ENCODE results near the gene ATP6AP1. TPM values are rescaled to one million over a fixed set of nuclear protein-coding genes. Genes with fewer than 3 reads are reported as not detected.
"Not testable (repeated sequence)": the region's sequence is repeated elsewhere in the genome, so short reads cannot be mapped to it uniquely, and the experiment has no call there.

ATP6AP1 gene, protein sequence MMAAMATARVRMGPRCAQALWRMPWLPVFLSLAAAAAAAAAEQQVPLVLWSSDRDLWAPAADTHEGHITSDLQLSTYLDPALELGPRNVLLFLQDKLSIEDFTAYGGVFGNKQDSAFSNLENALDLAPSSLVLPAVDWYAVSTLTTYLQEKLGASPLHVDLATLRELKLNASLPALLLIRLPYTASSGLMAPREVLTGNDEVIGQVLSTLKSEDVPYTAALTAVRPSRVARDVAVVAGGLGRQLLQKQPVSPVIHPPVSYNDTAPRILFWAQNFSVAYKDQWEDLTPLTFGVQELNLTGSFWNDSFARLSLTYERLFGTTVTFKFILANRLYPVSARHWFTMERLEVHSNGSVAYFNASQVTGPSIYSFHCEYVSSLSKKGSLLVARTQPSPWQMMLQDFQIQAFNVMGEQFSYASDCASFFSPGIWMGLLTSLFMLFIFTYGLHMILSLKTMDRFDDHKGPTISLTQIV
- polyA plus RNA-seq (2013, experiment 1 of 2; ENCODE audit: insufficient read length): 89.8 TPM
- 88.6 TPM for polyA plus RNA-seq (2013, experiment 2 of 2; ENCODE audit: insufficient read length)

GRCh38 chrX:154428176-154429171, at the start of gene ATP6AP1:
Gene ATP6AP1, plus strand, starts transcription at chrX:154428677. Its CDS starts 16 bp downstream, at chrX:154428693.
- peak; percentile 96 for DNase-seq

DNA sequence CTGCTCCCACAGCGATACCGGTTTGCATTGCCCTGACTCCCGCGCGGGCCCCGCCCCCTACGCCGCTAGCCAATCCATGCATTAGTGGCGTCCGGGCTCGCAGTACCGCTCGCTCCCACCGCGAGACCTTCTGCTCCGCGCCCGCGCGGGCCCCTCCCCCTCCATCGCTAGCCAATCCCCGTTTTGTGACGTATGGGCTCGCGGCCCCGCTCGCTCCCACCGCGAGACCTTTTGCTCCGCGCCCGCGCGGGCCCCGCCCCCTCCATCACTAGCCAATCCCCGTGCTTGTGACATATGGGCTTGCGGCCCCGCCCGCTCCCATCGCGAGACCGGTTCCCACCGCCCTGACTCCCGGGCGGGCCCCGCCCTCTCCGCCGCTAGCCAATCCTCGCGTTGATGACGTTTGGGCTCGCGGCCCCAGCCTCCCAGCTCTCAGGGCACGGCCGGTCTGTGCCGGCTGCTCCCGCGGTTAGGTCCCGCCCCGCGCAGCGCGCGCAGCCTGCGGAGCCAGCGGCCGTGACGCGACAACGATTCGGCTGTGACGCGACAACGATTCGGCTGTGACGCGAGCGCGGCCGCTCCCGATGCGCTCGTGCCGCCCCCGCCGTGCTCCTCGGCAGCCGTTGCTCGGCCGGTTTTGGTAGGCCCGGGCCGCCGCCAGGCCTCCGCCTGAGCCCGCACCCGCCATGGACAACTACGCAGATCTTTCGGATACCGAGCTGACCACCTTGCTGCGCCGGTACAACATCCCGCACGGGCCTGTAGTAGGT, 49.5 kb upstream of the ATP6AP1 start, which contains the start of gene EMD:
TSS of gene EMD (plus strand) at position 497 of the 770 bp plus-strand sequence. CDS start at position 687, 190 bp downstream.
- DNase-seq: peak; percentile 98

DNA sequence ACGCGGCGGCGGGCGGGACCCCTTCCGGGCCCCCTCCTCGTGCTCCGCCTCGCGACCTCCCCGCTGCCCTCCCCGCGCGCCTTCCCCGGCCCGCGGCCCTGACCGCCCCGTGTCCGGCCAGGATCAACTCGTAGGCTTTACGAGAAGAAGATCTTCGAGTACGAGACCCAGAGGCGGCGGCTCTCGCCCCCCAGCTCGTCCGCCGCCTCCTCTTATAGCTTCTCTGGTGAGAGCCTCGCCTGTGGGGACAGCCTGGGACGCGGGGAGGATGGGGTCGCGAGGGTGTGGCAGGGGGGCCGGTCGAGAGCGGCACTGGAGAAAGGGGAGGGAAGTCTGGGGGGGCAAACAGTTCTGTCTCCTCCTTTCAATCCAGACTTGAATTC, 48.9 kb upstream of the ATP6AP1 start:
- no peak for DNase-seq

DNA sequence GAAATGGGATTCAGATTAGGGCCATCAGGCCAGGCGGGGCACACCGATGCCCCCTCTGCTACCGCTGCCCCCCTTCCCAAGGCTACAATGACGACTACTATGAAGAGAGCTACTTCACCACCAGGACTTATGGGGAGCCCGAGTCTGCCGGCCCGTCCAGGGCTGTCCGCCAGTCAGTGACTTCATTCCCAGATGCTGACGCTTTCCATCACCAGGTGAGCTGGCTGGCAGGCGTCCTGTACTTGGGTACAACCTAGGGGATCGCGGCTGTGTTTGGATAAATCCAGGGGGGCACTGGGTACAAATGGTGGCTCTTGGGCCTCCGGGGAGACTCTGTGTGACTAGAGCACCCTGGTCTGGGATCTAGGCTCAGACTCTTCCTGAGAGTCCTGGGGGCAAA, 48.3 kb upstream of the ATP6AP1 start:
- DNase-seq: no peak

DNA sequence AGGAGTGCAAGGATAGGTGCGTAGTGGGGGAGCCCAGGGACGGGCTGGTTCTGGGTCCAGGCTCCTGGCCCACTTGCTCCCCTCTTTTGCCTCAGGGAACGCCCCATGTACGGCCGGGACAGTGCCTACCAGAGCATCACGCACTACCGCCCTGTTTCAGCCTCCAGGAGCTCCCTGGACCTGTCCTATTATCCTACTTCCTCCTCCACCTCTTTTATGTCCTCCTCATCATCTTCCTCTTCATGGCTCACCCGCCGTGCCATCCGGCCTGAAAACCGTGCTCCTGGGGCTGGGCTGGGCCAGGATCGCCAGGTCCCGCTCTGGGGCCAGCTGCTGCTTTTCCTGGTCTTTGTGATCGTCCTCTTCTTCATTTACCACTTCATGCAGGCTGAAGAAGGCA, 47.7 kb upstream of the ATP6AP1 start:
- no peak for DNase-seq

DNA sequence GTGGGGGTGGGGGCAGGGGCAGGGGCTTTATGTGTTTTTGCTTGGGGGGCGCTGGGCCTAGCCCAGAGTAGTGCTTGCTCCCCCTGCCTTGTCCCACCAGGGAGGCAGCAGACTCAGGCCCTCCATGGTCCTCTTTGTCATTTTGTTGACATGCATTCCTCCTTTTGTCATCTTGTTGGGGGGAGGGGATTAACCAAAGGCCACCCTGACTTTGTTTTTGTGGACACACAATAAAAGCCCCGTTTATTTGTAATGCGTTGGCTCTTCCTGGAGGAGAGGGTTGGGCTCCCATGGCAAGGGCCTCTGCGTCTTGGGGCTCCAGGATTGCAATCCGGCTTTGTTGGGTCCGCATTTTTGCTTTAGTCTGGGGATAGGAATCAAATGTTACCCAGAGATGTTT, 47.2 kb upstream of the ATP6AP1 start:
- DNase-seq: peak; percentile 3

DNA sequence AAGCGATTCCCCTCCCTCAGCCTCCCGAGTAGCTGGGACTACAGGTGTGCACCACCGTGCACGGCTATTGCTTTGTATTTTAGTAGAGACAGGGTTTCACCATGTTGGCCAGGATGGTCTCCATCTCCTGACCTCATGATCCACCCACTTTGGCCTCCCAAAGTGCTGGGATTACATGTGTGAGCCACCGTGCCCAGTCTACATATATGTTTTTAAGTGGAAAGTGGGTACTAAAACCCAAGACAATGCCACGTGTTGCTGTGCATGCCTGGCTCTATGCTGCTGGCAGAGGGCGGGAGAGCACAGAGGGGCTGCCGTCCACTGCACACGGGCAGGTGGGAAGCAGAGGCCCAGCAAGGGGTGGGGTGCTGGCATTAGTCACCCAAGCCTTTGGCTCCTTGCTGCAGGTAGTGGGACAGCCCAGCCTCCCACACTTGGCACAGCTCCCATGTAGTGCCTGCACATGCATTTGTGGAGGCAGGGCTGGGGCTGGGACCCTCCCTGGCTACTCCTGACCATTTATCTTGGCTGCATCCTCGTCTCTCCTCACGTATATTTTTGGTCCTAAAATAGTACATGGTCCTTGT, 45.9 kb upstream of the ATP6AP1 start:
- no peak for DNase-seq

GRCh38 chrX:154383359-154384283, 44.9 kb upstream of the ATP6AP1 start:
- DNase-seq: no peak

GRCh38 chrX:154384284-154384892, 44.1 kb upstream of the ATP6AP1 start:
- DNase-seq: no peak

GRCh38 chrX:154388094-154388493, 40.4 kb upstream of the ATP6AP1 start:
- not testable (repeated sequence) for DNase-seq

- DNase-seq: not testable (repeated sequence)
Measured at GRCh38 chrX:154388649-154389048, 39.8 kb upstream of the ATP6AP1 start.

DNA sequence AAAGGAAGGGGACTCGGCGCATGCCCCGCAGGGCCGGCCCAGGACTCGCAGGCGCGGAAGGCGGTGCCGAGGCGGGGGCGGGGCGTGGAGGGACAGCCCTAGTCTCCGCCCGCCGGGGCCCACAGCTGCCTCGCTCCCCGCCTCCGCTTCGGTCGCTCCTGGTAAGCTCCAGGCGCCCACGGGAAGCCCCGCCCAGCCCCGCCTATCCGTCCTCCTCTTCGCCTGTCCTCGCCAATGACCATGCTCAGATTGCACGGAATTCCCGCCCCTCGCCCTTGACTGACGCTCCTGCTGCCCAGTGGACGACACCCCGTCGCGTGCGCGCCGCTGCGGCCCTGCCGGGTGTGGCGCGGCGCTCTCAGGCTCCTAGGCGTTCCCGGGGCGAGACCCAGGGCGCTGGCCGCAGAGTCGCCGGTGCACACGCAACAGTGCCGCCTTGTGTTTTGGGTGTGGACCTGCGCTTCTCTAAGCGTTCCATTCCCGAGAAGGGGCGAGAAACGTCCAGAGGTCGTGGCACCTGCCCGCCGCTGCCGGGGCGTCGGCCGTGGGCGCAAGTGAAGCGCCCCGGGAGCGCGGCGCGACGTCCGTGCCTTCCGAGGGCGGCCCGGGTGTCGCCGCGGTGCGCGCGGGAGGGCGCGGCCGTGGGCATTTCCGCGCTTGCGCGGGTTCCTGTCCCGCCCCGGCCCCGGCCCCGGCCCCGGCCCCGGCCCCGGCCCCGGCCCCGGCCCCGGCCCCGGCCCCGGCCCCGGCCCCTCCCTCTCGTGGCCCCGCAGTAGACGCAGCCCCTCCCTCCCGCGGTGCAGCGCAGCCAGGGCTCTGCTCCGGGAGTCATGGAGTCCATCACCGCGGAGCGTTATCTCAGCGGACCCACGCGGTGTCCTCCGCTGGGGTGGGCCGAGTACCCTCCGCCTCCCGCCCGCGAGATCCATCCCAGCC, 38.4 kb upstream of the ATP6AP1 start:
- DNase-seq: not testable (repeated sequence)

DNA sequence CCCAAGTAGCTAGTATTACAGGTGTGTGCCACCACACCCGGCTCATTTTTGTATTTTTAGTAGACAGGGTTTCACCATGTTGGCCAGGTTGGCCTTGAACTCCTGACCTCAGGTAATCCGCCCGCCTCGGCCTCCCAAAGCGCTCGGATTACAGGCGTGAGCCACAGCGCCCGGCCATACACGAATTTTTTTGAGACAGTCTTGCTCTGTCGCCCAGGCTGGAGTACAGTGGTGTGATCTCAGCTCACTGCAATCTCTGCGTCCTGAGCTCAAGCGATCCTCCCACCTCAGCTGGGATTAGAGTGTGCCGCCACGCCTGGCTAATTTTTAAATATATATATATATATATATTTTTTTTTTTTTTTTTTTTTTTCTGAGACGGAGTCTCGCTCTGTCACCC, 32.1 kb upstream of the ATP6AP1 start:
- not testable (repeated sequence) for DNase-seq

DNA sequence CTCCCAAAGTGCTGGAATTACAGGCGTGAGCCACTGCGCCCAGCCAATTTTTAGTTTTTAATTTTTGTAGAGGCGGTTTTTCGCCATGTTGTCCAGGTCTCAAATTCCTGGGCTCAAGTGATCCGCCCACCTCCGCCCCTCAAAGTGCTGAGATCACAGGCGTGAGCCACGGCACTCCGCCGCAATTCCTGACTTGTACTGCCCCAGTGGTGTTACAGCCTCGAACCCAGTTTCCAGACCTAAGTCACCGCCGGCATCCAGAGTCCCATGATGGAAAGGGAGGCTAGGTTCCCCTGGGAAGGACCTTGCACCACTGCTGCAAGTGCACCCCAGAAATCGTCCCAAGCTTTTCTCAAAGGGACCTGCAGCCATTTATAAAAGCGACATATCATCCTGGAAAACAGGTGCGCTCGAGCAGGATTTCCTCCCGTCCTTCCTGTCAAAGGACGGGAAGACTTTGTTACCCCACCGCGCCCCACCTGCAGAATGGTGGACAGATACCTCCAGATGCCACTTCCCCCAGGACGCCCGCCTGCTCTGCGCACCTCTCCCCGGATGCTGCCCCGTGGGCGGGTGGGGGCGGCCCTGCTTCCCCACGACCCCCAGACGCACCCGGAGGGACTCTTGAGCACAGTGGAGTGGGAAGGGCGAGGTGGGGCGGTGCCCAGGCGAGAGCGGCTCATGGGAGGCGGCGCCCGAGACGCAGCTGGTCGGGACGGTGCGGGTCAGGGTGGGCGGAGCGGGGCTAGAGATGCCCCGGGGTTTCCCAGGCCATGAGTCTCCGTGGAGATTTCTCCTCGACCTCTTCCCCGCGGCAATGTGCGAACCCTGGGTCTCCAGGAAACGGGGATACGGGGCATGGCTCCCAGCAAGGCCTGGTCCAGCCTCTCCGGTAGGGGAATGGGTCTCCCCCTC, 31.2 kb upstream of the ATP6AP1 start:
- DNase-seq: peak; percentile 70

DNA sequence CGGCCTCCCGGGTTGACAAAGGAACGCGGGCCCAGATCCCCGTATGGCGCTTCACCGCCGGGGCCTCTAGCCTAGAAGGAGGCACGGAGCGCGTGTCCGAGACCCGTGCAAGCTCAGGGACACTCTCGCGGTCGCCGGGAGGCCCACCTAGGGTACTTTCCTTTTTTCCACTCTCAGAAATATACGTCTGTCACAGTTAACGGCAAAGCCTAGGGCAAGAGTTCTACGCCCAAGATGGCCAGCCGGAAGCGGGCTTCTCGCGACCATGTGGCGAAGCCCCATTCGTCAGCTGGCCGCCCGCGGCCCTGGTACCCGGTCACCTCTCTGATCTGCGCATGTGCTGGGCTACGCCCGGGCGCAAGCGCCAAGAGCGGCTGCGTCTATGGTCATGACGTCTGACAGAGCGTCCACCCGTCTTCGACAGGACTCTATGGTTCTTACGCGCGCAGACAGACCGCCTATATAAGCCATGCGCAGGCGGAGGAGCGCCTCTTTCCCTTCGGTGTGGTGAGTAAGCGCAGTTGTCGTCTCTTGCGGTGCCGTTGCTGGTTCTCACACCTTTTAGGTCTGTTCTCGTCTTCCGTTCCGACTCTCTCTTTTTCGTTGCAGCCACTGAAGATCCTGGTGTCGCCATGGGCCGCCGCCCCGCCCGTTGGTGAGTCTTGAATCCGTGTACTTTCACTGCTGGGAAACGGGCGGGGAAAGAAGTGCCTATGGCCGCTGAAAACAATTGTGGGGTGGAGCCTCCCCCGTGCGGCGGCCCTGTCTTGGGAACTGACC, 30.4 kb upstream of the ATP6AP1 start, which contains the start of gene RPL10:
TSS of gene RPL10 (plus strand) at position 490 of the 780 bp plus-strand sequence. CDS start at position 633, 143 bp downstream.
- peak; percentile 98 for DNase-seq

GRCh38 chrX:154398668-154399526, 29.6 kb upstream of the ATP6AP1 start:
- peak; percentile 86 for DNase-seq

Measured in fibroblast of skin of scalp (primary cell).